ENCODE results near the gene CC2D1A. TPM values are rescaled to one million over a fixed set of nuclear protein-coding genes. Genes with fewer than 3 reads are reported as not detected.

CC2D1A gene
- total and polyA plus RNA-seq, 2 donors from 2014 or later = 28.8 to 36.9 TPM

DNA sequence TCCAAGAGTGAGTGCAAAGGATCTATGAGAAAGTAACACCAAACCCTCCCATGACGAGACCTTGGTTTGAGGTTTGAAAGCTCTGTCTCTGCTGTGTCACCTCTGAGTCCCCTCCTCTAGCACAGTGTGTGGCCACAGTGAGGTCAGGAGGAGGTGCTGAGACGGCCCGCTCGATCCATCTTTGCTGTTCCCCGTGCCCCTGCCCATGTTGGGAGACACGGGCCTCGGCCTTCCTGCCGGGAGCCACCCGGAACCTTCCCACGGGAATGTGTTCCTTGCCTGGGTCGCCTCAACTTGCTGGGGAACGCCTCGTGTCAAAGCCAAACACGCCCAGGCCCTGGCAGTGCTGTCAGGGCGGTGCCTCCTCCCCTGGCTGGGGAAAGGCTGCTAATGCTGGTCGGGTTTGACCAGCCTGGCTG is 19.0 kb upstream of the CC2D1A start:
- Histone ChIP-seq H3K9me3 (ENCODE audit: control insufficient read depth in 2 of 3, insufficient read depth in 1 of 3, low read length in 3 of 3) (no peaks in the 10 kb centered on the region), H3K36me3 (ENCODE audit: control insufficient read depth in 2 of 3, insufficient read depth in 3 of 3, low read length in 3 of 3) (no peaks in the 10 kb centered on the region), H3K4me3 (ENCODE audit: low read length in 3 of 3) (no peak overlapping the region), H3K27me3 (ENCODE audit: control insufficient read depth, insufficient read depth, low read length) (no peaks in the 10 kb centered on the region), H3K27ac (ENCODE audit: low read depth in 2 of 2, low read length in 2 of 2) (no peak overlapping the region), H3K9ac (ENCODE audit: low read length in 3 of 3) (no peak overlapping the region), H3K4me1 (ENCODE audit: control insufficient read depth in 2 of 3, insufficient read depth in 2 of 3, low read depth in 1 of 3, low read length in 3 of 3) (no peaks in the 10 kb centered on the region)
- no peak for DNase-seq
- no peak for FAIRE-seq
- TF ChIP-seq, protein P1, sequence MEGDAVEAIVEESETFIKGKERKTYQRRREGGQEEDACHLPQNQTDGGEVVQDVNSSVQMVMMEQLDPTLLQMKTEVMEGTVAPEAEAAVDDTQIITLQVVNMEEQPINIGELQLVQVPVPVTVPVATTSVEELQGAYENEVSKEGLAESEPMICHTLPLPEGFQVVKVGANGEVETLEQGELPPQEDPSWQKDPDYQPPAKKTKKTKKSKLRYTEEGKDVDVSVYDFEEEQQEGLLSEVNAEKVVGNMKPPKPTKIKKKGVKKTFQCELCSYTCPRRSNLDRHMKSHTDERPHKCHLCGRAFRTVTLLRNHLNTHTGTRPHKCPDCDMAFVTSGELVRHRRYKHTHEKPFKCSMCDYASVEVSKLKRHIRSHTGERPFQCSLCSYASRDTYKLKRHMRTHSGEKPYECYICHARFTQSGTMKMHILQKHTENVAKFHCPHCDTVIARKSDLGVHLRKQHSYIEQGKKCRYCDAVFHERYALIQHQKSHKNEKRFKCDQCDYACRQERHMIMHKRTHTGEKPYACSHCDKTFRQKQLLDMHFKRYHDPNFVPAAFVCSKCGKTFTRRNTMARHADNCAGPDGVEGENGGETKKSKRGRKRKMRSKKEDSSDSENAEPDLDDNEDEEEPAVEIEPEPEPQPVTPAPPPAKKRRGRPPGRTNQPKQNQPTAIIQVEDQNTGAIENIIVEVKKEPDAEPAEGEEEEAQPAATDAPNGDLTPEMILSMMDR (IDR thresholded peaks at IDR 0.05; ENCODE audit: borderline replicate concordance, extremely low read depth, insufficient read depth) = no peak
- intact Hi-C loops (cut with DNase I) = loop anchor here (10.0 kb wide), 1 partner anchor 168 kb away; no protein-coding TSS in a partner anchor

- H3K9ac ChIP-seq (ENCODE audit: low read length in 3 of 3) = no peak overlapping the region
- no peaks in the 10 kb centered on the region for H3K4me1 ChIP-seq (ENCODE audit: control insufficient read depth in 2 of 3, insufficient read depth in 2 of 3, low read depth in 1 of 3, low read length in 3 of 3)
- H3K27me3 ChIP-seq (ENCODE audit: control insufficient read depth, insufficient read depth, low read length) = no peaks in the 10 kb centered on the region
- FAIRE-seq (no peak), DNase-seq (no peak)
- no peak overlapping the region for H3K4me3 ChIP-seq (ENCODE audit: low read length in 3 of 3)
- no peak overlapping the region for H3K27ac ChIP-seq (ENCODE audit: low read depth in 2 of 2, low read length in 2 of 2)
- TF ChIP-seq, protein P1 (IDR thresholded peaks at IDR 0.05; ENCODE audit: borderline replicate concordance, extremely low read depth, insufficient read depth) = no peak
- no peaks in the 10 kb centered on the region for H3K9me3 ChIP-seq (ENCODE audit: control insufficient read depth in 2 of 3, insufficient read depth in 1 of 3, low read length in 3 of 3)
- intact Hi-C loops (cut with DNase I) = loop anchor here (10.0 kb wide), 1 partner anchor 167 kb away; no protein-coding TSS in a partner anchor
- no peaks in the 10 kb centered on the region for H3K36me3 ChIP-seq (ENCODE audit: control insufficient read depth in 2 of 3, insufficient read depth in 3 of 3, low read length in 3 of 3)
Observed at GRCh38 chr19:13887517-13887916, 18.5 kb upstream of the CC2D1A start.

GRCh38 chr19:13888281-13888680 is 17.7 kb upstream of the CC2D1A start:
- no peaks in the 10 kb centered on the region for H3K9me3 ChIP-seq (ENCODE audit: control insufficient read depth in 2 of 3, insufficient read depth in 1 of 3, low read length in 3 of 3)
- TF ChIP-seq, protein P1 (IDR thresholded peaks at IDR 0.05; ENCODE audit: borderline replicate concordance, extremely low read depth, insufficient read depth) = no peak
- no peaks in the 10 kb centered on the region for H3K36me3 ChIP-seq (ENCODE audit: control insufficient read depth in 2 of 3, insufficient read depth in 3 of 3, low read length in 3 of 3)
- H3K9ac ChIP-seq (ENCODE audit: low read length in 3 of 3) = no peak overlapping the region
- H3K4me3 ChIP-seq (ENCODE audit: low read length in 3 of 3) = no peak overlapping the region
- intact Hi-C loops (cut with DNase I) = loop anchor here (10.0 kb wide), 1 partner anchor 167 kb away; no protein-coding TSS in a partner anchor
- no peaks in the 10 kb centered on the region for H3K27me3 ChIP-seq (ENCODE audit: control insufficient read depth, insufficient read depth, low read length)
- DNase-seq = no peak
- H3K27ac ChIP-seq (ENCODE audit: low read depth in 2 of 2, low read length in 2 of 2) = no peak overlapping the region
- FAIRE-seq = no peak
- no peaks in the 10 kb centered on the region for H3K4me1 ChIP-seq (ENCODE audit: control insufficient read depth in 2 of 3, insufficient read depth in 2 of 3, low read depth in 1 of 3, low read length in 3 of 3)

- FAIRE-seq (no peak), DNase-seq (no peak)
- TF ChIP-seq, protein P1 (IDR thresholded peaks at IDR 0.05; ENCODE audit: borderline replicate concordance, extremely low read depth, insufficient read depth) = no peak
- H3K9me3 ChIP-seq (ENCODE audit: control insufficient read depth in 2 of 3, insufficient read depth in 1 of 3, low read length in 3 of 3) = no peaks in the 10 kb centered on the region
- no peak overlapping the region for H3K9ac ChIP-seq (ENCODE audit: low read length in 3 of 3)
- no peaks in the 10 kb centered on the region for H3K36me3 ChIP-seq (ENCODE audit: control insufficient read depth in 2 of 3, insufficient read depth in 3 of 3, low read length in 3 of 3)
- intact Hi-C loops (cut with DNase I) = no loop called here
- H3K4me3 ChIP-seq (ENCODE audit: low read length in 3 of 3) = no peak overlapping the region
- no peaks in the 10 kb centered on the region for H3K4me1 ChIP-seq (ENCODE audit: control insufficient read depth in 2 of 3, insufficient read depth in 2 of 3, low read depth in 1 of 3, low read length in 3 of 3)
- H3K27me3 ChIP-seq (ENCODE audit: control insufficient read depth, insufficient read depth, low read length) = no peaks in the 10 kb centered on the region
- H3K27ac ChIP-seq (ENCODE audit: low read depth in 2 of 2, low read length in 2 of 2) = no peak overlapping the region
Observed at GRCh38 chr19:13890136-13890535, 15.9 kb upstream of the CC2D1A start.

Measured in kidney (tissue), 14 donors.